ENCODE data around the gene SRGAP2C.
"Not testable (repeated sequence)": the region's sequence is repeated elsewhere in the genome, so short reads cannot be mapped to it uniquely, and the experiment has no call there.

DNA sequence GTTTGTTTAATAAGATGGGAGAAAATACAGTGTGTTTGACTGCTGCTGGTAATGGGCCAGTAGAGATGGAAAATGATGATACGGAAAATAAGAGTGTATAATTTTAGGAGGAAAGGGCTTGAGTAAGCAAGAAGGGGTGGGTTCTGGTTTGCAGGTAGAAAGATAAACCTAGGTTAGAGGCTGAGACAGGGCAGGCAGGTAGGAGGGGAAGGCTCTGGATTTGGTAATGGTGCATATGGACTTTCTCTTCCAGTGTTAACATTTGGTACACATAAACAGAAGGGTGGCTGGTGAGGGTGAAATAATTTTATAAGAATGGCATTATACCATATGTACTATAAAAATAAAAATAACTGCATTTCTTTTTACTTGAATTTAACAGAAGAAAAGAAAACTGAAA lies 84.5 kb downstream of the SRGAP2C start:
- TF ChIP-seq, protein P1, sequence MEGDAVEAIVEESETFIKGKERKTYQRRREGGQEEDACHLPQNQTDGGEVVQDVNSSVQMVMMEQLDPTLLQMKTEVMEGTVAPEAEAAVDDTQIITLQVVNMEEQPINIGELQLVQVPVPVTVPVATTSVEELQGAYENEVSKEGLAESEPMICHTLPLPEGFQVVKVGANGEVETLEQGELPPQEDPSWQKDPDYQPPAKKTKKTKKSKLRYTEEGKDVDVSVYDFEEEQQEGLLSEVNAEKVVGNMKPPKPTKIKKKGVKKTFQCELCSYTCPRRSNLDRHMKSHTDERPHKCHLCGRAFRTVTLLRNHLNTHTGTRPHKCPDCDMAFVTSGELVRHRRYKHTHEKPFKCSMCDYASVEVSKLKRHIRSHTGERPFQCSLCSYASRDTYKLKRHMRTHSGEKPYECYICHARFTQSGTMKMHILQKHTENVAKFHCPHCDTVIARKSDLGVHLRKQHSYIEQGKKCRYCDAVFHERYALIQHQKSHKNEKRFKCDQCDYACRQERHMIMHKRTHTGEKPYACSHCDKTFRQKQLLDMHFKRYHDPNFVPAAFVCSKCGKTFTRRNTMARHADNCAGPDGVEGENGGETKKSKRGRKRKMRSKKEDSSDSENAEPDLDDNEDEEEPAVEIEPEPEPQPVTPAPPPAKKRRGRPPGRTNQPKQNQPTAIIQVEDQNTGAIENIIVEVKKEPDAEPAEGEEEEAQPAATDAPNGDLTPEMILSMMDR (IDR thresholded peaks at IDR 0.05; ENCODE audit: insufficient read depth, low read length, poor library complexity, severe bottlenecking), result not testable (repeated sequence)
- TF ChIP-seq EZH2phosphoT487 (conservative IDR thresholded peaks at IDR 0.05; ENCODE audit: low read length), result not testable (repeated sequence)

Measured in SU-DHL-6 (cell line).